HCT116 (cell line): ENCODE results near the gene SUPT3H. TPM values are rescaled to one million over a fixed set of nuclear protein-coding genes. Genes with fewer than 3 reads are reported as not detected.

Source experiments
- ATAC-seq: fragments of 200-7000 bp; cut with Tn5 transposase; 2 replicates; pipeline ENCODE4 v1.9.1; 2020; ENCODE audit warnings: mild to moderate bottlenecking, moderate library complexity
- BruUV-seq: library from RNA; stranded (reverse); fragments of 400-500 nt; replicated peaks from 2 replicates; lab custom pipeline; 2021; lab: Mats Ljungman, UMichigan
- CTCF ChIA-PET: fragments of 300-600 bp; sonication (Branson Sonifier 250); formaldehyde crosslinking; loops from one replicate; lab custom pipeline; 2021; ENCODE audit warnings: antibody characterized with exemption; lab: Charles Lee
- POLR2A ChIA-PET: fragments of 300-600, 350-600 bp; sonication (Branson Sonifier 250); formaldehyde crosslinking; loops from one replicate; lab custom pipeline; 2021; ENCODE audit warnings: antibody characterized with exemption; lab: Charles Lee
- RAD21 ChIA-PET, 2 experiments: fragments of 300-600 bp; sonication (Branson Sonifier 250); formaldehyde crosslinking; loops; one replicate each; lab custom pipeline; 2023; ENCODE audit warnings: low total read pairs in 2 of 2; ENCODE audit not compliant: uncharacterized antibody in 2 of 2, unreplicated experiment in 2 of 2, low non-redundant PET in 1 of 2; lab: Charles Lee
- DNase-seq: peaks from one replicate; pipeline ENCODE4 v3.0.0-alpha.2; 2010; ENCODE audit warnings: low read depth, low spot score
- H2AFZ ChIP-seq: fragments of 200-600 bp; shearing (Covaris generic), sonication (generic); 2 replicates; pipeline ENCODE4 v1.6.1; 2017; ENCODE audit warnings: low read depth, mixed run types, mixed read lengths, antibody characterized with exemption, low read length; ENCODE audit not compliant: poor library complexity, severe bottlenecking
- H3K27ac ChIP-seq: 2 replicates; pipeline ENCODE4 v1.5.1; 2012; ENCODE audit warnings: low read depth, low read length
- H3K27me3 ChIP-seq: fragments of 200-600 bp; sonication (generic); 2 replicates; pipeline ENCODE4 v1.6.1; 2016; ENCODE audit warnings: mixed run types, low read length, mixed read lengths; ENCODE audit not compliant: insufficient read depth
- H3K36me3 ChIP-seq, 2 experiments: fragments of 200-500 bp in 1 of 2; fragments of 200-600 bp in 1 of 2; sonication (Bioruptor generic) in 1 of 2; sonication (generic) in 1 of 2; 2 replicates each; pipeline versions ENCODE4 v1.5.1 to v1.6.1; 2014 to 2016; ENCODE audit warnings: low read length in 2 of 2, inconsistent platforms in 1 of 2, mixed read lengths in 1 of 2, mixed run types in 1 of 2; ENCODE audit not compliant: insufficient read depth in 2 of 2, control insufficient read depth in 1 of 2
- H3K4me1 ChIP-seq, 2 experiments: fragments of 200-600 bp in 1 of 2; sonication (generic) in 1 of 2; 2 replicates each; pipeline versions ENCODE4 v1.5.1 to v1.6.1; 2012 to 2017; ENCODE audit warnings: low read length in 2 of 2, inconsistent platforms in 1 of 2, mild to moderate bottlenecking in 1 of 2, mixed read lengths in 1 of 2, mixed run types in 1 of 2, moderate library complexity in 1 of 2; ENCODE audit not compliant: insufficient read depth in 2 of 2, control insufficient read depth in 1 of 2
- H3K4me2 ChIP-seq: fragments of 200-600 bp; sonication (generic); 2 replicates; pipeline ENCODE4 v1.6.1; 2017; ENCODE audit warnings: mixed run types, low read length, mixed read lengths
- H3K4me3 ChIP-seq, 2 experiments: fragments of 200-600 bp in 1 of 2; sonication (generic) in 1 of 2; replicated peaks in 1 of 2; 2 replicates each; pipeline ENCODE4 v1.5.1; 2011 to 2016; ENCODE audit warnings: low read length in 2 of 2, control low read depth in 1 of 2, low read depth in 1 of 2, mild to moderate bottlenecking in 1 of 2, mixed read lengths in 1 of 2, mixed run types in 1 of 2
- H3K79me2 ChIP-seq: fragments of 200-600 bp; sonication (generic); 2 replicates; pipeline ENCODE4 v1.6.1; 2017; ENCODE audit warnings: mild to moderate bottlenecking, mixed run types, low read length, moderate library complexity, mixed read lengths; ENCODE audit not compliant: insufficient read depth
- H3K9ac ChIP-seq: fragments of 200-600 bp; sonication (generic); 2 replicates; pipeline ENCODE4 v1.6.1; 2016; ENCODE audit warnings: low read length, mixed read lengths
- H3K9me2 ChIP-seq: fragments of 200-600 bp; sonication (generic), shearing (Covaris generic); 2 replicates; pipeline ENCODE4 v1.6.1; 2017; ENCODE audit warnings: mixed run types, mild to moderate bottlenecking, moderate library complexity; ENCODE audit not compliant: insufficient read depth
- H3K9me3 ChIP-seq, 2 experiments: fragments of 200-500 bp in 1 of 2; fragments of 200-600 bp in 1 of 2; sonication (Bioruptor generic) in 1 of 2; sonication (generic) in 1 of 2; 2 replicates each; pipeline ENCODE4 v1.6.1; 2014 to 2017; ENCODE audit warnings: low read length in 2 of 2, mixed read lengths in 2 of 2, inconsistent platforms in 1 of 2, low read depth in 1 of 2, mild to moderate bottlenecking in 1 of 2, mixed run types in 1 of 2, moderate library complexity in 1 of 2; ENCODE audit not compliant: control insufficient read depth in 1 of 2, insufficient read depth in 1 of 2
- H4K20me1 ChIP-seq: fragments of 200-600 bp; sonication (generic), shearing (Covaris generic); 2 replicates; pipeline ENCODE4 v1.6.1; 2017; ENCODE audit warnings: mixed run types, mild to moderate bottlenecking, moderate library complexity; ENCODE audit not compliant: insufficient read depth
- CEBPB ChIP-seq: IDR thresholded peaks from 2 replicates; pipeline ENCODE4 v1.6.1; 2012; ENCODE audit warnings: low read depth
- CTCF ChIP-seq, 3 experiments: fragments of 200-600 bp in 1 of 3; sonication (generic) in 1 of 3; IDR thresholded peaks in 2 of 3; conservative IDR thresholded peaks in 1 of 3; 2 replicates each; pipeline ENCODE4 v1.5.1; 2012 to 2017; ENCODE audit warnings: low read depth in 2 of 3, low read length in 2 of 3, antibody characterized with exemption in 1 of 3, borderline replicate concordance in 1 of 3, control low read depth in 1 of 3, mild to moderate bottlenecking in 1 of 3, mixed read lengths in 1 of 3, mixed run types in 1 of 3, moderate library complexity in 1 of 3; ENCODE audit not compliant: insufficient read depth in 1 of 3
- EGR1 ChIP-seq: IDR thresholded peaks from 2 replicates; pipeline ENCODE4 v1.6.1; 2012; ENCODE audit warnings: low read depth
- ELF1 ChIP-seq: IDR thresholded peaks from 2 replicates; pipeline ENCODE4 v1.6.1; 2012; ENCODE audit warnings: low read depth, borderline replicate concordance
- EZH2phosphoT487 ChIP-seq: fragments of 200-600 bp; IDR thresholded peaks from 2 replicates; pipeline ENCODE4 v1.6.1; 2018; ENCODE audit warnings: antibody characterized with exemption, borderline replicate concordance
- JUND ChIP-seq: IDR thresholded peaks from 2 replicates; pipeline ENCODE4 v1.6.1; 2012
- MAX ChIP-seq: IDR thresholded peaks from 2 replicates; pipeline ENCODE4 v1.6.1; 2012
- RAD21 ChIP-seq: IDR thresholded peaks from 2 replicates; pipeline ENCODE4 v1.6.1; 2012; ENCODE audit warnings: low read depth, mild to moderate bottlenecking
- SIN3A ChIP-seq: IDR thresholded peaks from 2 replicates; pipeline ENCODE4 v1.6.1; 2012; ENCODE audit warnings: low read depth
- YY1 ChIP-seq: IDR thresholded peaks from 2 replicates; pipeline ENCODE4 v1.6.1; 2011; ENCODE audit warnings: low read length, low read depth, moderate library complexity, mild to moderate bottlenecking; ENCODE audit not compliant: insufficient replicate concordance; ENCODE audit errors: extremely low read depth
- ZFX ChIP-seq: fragments of 450-650 bp; IDR thresholded peaks from 2 replicates; pipeline ENCODE4 v1.6.1; 2017
- ZNF274 ChIP-seq: fragments of 200-500 bp; sonication (Bioruptor generic); IDR thresholded peaks from 2 replicates; pipeline ENCODE4 v1.6.1; 2014; ENCODE audit warnings: mild to moderate bottlenecking, low read depth, low read length, inconsistent platforms
- intact Hi-C: fragments of 100-400 bp; cut with micrococcal nuclease; formaldehyde crosslinking; loops from 2 replicates; pipeline ENCODE4 v1.10.0; 2022
- total RNA-seq: library from RNA; stranded (reverse); gene quantifications from one replicate; pipeline ENCODE4 v1.2.1, GENCODE V29; 2021; ENCODE audit not compliant: unreplicated experiment
- TF ChIP-seq, protein P1 (sequence below): IDR thresholded peaks from 2 replicates; pipeline ENCODE4 v1.6.1; 2011; ENCODE audit warnings: mild to moderate bottlenecking, low read length, moderate library complexity; ENCODE audit not compliant: insufficient replicate concordance; ENCODE audit errors: extremely low read depth

Gene SUPT3H
- total RNA-seq, 1 experiment from 2014 or later: 7.4 TPM

DNA sequence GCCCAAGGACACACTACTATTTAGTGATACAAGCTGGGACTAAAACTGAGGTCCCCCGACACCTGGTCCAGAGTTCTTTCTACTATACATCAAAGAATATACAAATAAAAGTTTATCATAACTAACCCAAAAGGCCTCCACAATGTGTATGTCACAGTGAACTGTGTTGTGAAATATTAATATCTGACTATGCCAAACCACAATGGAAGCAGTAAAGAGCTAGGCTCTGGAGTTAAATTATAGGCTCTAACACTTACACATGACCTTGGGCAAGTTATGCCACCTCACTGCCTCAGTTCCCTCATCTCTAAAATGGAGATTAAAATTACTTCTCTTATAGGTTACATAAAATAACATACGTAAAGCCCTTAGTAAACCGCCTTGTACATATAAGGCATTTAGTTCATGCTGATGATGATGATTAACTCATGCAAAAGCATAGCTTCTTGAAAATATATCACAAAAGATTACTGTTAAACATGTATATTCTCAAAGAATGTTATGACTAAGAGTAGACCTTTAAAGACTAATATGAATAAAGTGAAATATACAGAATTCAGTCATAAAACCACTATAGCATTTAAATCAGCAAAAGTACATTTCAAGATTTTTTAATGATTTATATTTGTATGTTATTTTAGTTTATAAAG, 5.7 kb downstream of the SUPT3H start:
- Histone ChIP-seq H3K9me3 (no peaks in the 10 kb centered on the region), H3K27me3 (no peaks in the 10 kb centered on the region), H3K79me2 (0 out of 2 replicates have a peak, but pooled peaks cover 7% of the 10 kb centered on the region), H3K36me3 (no peaks in the 10 kb centered on the region), H3K9ac (no peak overlapping the region), H2AFZ (no peak overlapping the region), H3K9me2 (no peaks in the 10 kb centered on the region), H3K4me1 (peaks cover 3 to 8% of the 10 kb centered on the region in 2 experiments; a peak in 1 of 4 replicates), H3K27ac (no peak overlapping the region), H4K20me1 (no peaks in the 10 kb centered on the region; the same call in 1 of the 2 replicates), H3K4me2 (no peak overlapping the region), H3K4me3 (no peak overlapping the region)
- ATAC-seq (no peak), DNase-seq (no peak)
- ChIA-PET CTCF (no interaction called here), RAD21 (interaction anchor here in 1 of 2 experiments (1.0 kb wide), 1 partner anchor 342 kb away, joined by 3 read pairs; no protein-coding TSS in a partner anchor), POLR2A (no interaction called here)
- no TSS peak for BruUV-seq
- TF ChIP-seq RAD21 (no peak), MAX (no peak), YY1 (no peak), ZNF274 (no peak), ZFX (no peak), CTCF (IDR thresholded peaks at IDR 0.05 in 2 of 3, conservative IDR thresholded peaks at IDR 0.05 in 1 of 3; ENCODE audit: borderline replicate concordance in 1 of 3, insufficient read depth in 1 of 3, low read depth in 2 of 3, low read length in 2 of 3) (no peak), JUND (no peak), SIN3A (no peak), EGR1 (no peak), ELF1 (no peak), CEBPB (no peak), EZH2phosphoT487 (no peak)
- TF ChIP-seq, protein P1, sequence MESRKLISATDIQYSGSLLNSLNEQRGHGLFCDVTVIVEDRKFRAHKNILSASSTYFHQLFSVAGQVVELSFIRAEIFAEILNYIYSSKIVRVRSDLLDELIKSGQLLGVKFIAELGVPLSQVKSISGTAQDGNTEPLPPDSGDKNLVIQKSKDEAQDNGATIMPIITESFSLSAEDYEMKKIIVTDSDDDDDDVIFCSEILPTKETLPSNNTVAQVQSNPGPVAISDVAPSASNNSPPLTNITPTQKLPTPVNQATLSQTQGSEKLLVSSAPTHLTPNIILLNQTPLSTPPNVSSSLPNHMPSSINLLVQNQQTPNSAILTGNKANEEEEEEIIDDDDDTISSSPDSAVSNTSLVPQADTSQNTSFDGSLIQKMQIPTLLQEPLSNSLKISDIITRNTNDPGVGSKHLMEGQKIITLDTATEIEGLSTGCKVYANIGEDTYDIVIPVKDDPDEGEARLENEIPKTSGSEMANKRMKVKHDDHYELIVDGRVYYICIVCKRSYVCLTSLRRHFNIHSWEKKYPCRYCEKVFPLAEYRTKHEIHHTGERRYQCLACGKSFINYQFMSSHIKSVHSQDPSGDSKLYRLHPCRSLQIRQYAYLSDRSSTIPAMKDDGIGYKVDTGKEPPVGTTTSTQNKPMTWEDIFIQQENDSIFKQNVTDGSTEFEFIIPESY: no peak
- intact Hi-C loops: no loop called here
